GM19239 (cell line): ENCODE measurements around the gene CRTC3.
"Not testable (repeated sequence)": the region's sequence is repeated elsewhere in the genome, so short reads cannot be mapped to it uniquely, and the experiment has no call there.

Source experiments
- DNase-seq: peaks from one replicate; pipeline ENCODE4 v3.0.0; 2011; ENCODE audit warnings: low spot score; ENCODE audit not compliant: insufficient read length
- FAIRE-seq: peaks from 2 replicates; lab custom pipeline; 2011; peaks lifted over from hg19 to GRCh38; lab: Jason Lieb, UNC

The CRTC3 gene

GRCh38 chr15:90529371-90530249, at the start of gene CRTC3:
TSS of gene CRTC3 (plus strand) at chr15:90529923. CDS start at chr15:90530072, 149 bp downstream.
- DNase-seq (peak; percentile 88), FAIRE-seq (no peak)

- no peak for FAIRE-seq
- no peak for DNase-seq
These were observed 48.7 kb upstream of the CRTC3 start for GRCh38 chr15:90481023-90481422.

- DNase-seq = no peak
- FAIRE-seq = peak; percentile 21
These were observed 47.4 kb upstream of the CRTC3 start for GRCh38 chr15:90482124-90483011.

- FAIRE-seq (no peak), DNase-seq (no peak)
These were observed 46.8 kb upstream of the CRTC3 start for GRCh38 chr15:90483012-90483307.

- FAIRE-seq = no peak
These were observed 46.1 kb upstream of the CRTC3 start for GRCh38 chr15:90483637-90484036.

GRCh38 chr15:90487186-90487585, 42.5 kb upstream of the CRTC3 start:
- no peak for DNase-seq

More at GRCh38 chr15:90483637-90484036, 46.1 kb upstream of the CRTC3 start:
- no peak for DNase-seq

GRCh38 chr15:90489514-90489913, 40.2 kb upstream of the CRTC3 start:
- no peak for FAIRE-seq
- DNase-seq = no peak

More at GRCh38 chr15:90487186-90487585, 42.5 kb upstream of the CRTC3 start:
- no peak for FAIRE-seq

- FAIRE-seq = no peak
- no peak for DNase-seq
These were observed 39.8 kb upstream of the CRTC3 start for GRCh38 chr15:90489944-90490343.

GRCh38 chr15:90493647-90494046, 36.1 kb upstream of the CRTC3 start:
- FAIRE-seq (no peak), DNase-seq (no peak)

GRCh38 chr15:90495067-90495466, 34.7 kb upstream of the CRTC3 start:
- no peak for FAIRE-seq
- DNase-seq = no peak

- DNase-seq (no peak), FAIRE-seq (no peak)
These were observed 32.9 kb upstream of the CRTC3 start for GRCh38 chr15:90496791-90497190.

GRCh38 chr15:90497376-90497775, 32.3 kb upstream of the CRTC3 start:
- FAIRE-seq (no peak), DNase-seq (no peak)

- no peak for DNase-seq
- no peak for FAIRE-seq
These were observed 31.8 kb upstream of the CRTC3 start for GRCh38 chr15:90497912-90498311.

GRCh38 chr15:90500171-90500570, 29.6 kb upstream of the CRTC3 start:
- DNase-seq (no peak), FAIRE-seq (no peak)

GRCh38 chr15:90501898-90502297, 27.8 kb upstream of the CRTC3 start:
- DNase-seq = no peak
- no peak for FAIRE-seq

GRCh38 chr15:90510781-90511180, 18.9 kb upstream of the CRTC3 start:
- not testable (repeated sequence) for FAIRE-seq

GRCh38 chr15:90511211-90511618, 18.5 kb upstream of the CRTC3 start:
- FAIRE-seq, DNase-seq: not testable (repeated sequence)

More at GRCh38 chr15:90510781-90511180, 18.9 kb upstream of the CRTC3 start:
- DNase-seq = not testable (repeated sequence)

GRCh38 chr15:90512276-90512675, 17.4 kb upstream of the CRTC3 start:
- no peak for DNase-seq
- no peak for FAIRE-seq

- no peak for DNase-seq
- no peak for FAIRE-seq
These were observed 16.7 kb upstream of the CRTC3 start for GRCh38 chr15:90512981-90513380.

- DNase-seq = no peak
- no peak for FAIRE-seq
These were observed 16.3 kb upstream of the CRTC3 start for GRCh38 chr15:90513448-90513847.

- DNase-seq, FAIRE-seq: not testable (repeated sequence)
These were observed 15.8 kb upstream of the CRTC3 start for GRCh38 chr15:90513893-90514292.
